HepG2 (cell line): ENCODE results near the gene ZMAT1. TPM values are rescaled to one million over a fixed set of nuclear protein-coding genes. Genes with fewer than 3 reads are reported as not detected.

Experiments used
- ATAC-seq: fragments of 200-7000 bp; cut with Tn5 transposase; 3 replicates; pipeline ENCODE4 v1.9.1; 2020; ENCODE audit warnings: mild to moderate bottlenecking, moderate library complexity
- BruUV-seq: library from RNA; stranded (reverse); fragments of 400-500 nt; replicated peaks from 2 replicates; lab custom pipeline; 2021; lab: Mats Ljungman, UMichigan
- CTCF ChIA-PET: fragments of 300-600 bp; formaldehyde crosslinking; extraction: SDS; loops from one replicate; lab custom pipeline; 2021; ENCODE audit warnings: low total read pairs, inconsistent platforms, low intra/inter-chr PET ratio; lab: Yijun Ruan, JAX
- POLR2A ChIA-PET: fragments of 350-600 bp; sonication (Branson Sonifier 250); formaldehyde crosslinking; loops from one replicate; lab custom pipeline; 2020; ENCODE audit warnings: antibody characterized with exemption, inconsistent platforms; lab: Yijun Ruan, JAX
- DNase-seq: peaks from one replicate; pipeline ENCODE4 v3.0.0-alpha.2; 2015; ENCODE audit warnings: low spot score
- FAIRE-seq: peaks from 3 replicates; lab custom pipeline; 2011; peaks lifted over from hg19 to GRCh38; lab: Jason Lieb, UNC
- H2AFZ ChIP-seq: one replicate; pipeline ENCODE4 v1.6.1; 2011; ENCODE audit warnings: low read length, inconsistent platforms
- H3K27ac ChIP-seq: fragments of 300-600 bp; 3 replicates; pipeline ENCODE4 v1.8.0; 2011; ENCODE audit warnings: mixed run types, mild to moderate bottlenecking, mixed read lengths, low read length, inconsistent platforms; ENCODE audit not compliant: insufficient read depth; ENCODE audit errors: extremely low read length
- H3K27me3 ChIP-seq, 2 experiments: fragments of 200-600 bp in 1 of 2; 2 replicates in 1 of 2; 3 replicates in 1 of 2; pipeline versions ENCODE4 v1.6.0 to v1.8.0; 2011; ENCODE audit warnings: low read length in 2 of 2, mild to moderate bottlenecking in 2 of 2, moderate library complexity in 2 of 2, inconsistent platforms in 1 of 2; ENCODE audit not compliant: insufficient read depth in 2 of 2, control insufficient read depth in 1 of 2
- H3K36me3 ChIP-seq, 2 experiments: fragments of 200-600 bp in 1 of 2; replicated peaks in 1 of 2; 2 replicates in 1 of 2; 3 replicates in 1 of 2; pipeline versions ENCODE4 v1.5.1 to v1.8.0; 2011; ENCODE audit warnings: low read length in 2 of 2, inconsistent platforms in 1 of 2; ENCODE audit not compliant: insufficient read depth in 2 of 2, control insufficient read depth in 1 of 2
- H3K4me1 ChIP-seq: 2 replicates; pipeline ENCODE4 v1.5.1; 2012; ENCODE audit warnings: low read length, inconsistent platforms; ENCODE audit not compliant: insufficient read depth
- H3K4me2 ChIP-seq: 2 replicates; pipeline ENCODE4 v1.6.0; 2011; ENCODE audit warnings: low read depth, low read length, inconsistent platforms
- H3K4me3 ChIP-seq, 3 experiments: fragments of 200-600 bp in 1 of 3; sonication (generic), shearing (Covaris generic) in 1 of 3; replicated peaks in 1 of 3; 2 replicates each; pipeline ENCODE4 v1.5.1; 2011 to 2016; ENCODE audit warnings: low read length in 3 of 3, inconsistent platforms in 2 of 3, low read depth in 2 of 3, mild to moderate bottlenecking in 2 of 3, control low read depth in 1 of 3, mixed read lengths in 1 of 3; ENCODE audit not compliant: insufficient read depth in 1 of 3
- H3K79me2 ChIP-seq: one replicate; pipeline ENCODE4 v1.6.1; 2011; ENCODE audit warnings: low read length, inconsistent platforms; ENCODE audit not compliant: insufficient read depth
- H3K9ac ChIP-seq: 2 replicates; pipeline ENCODE4 v1.6.0; 2011; ENCODE audit warnings: mild to moderate bottlenecking, low read depth, low read length, inconsistent platforms; ENCODE audit not compliant: insufficient read depth
- H3K9me3 ChIP-seq: 2 replicates; pipeline ENCODE4 v1.5.1; 2012; ENCODE audit warnings: mild to moderate bottlenecking, low read length
- H4K20me1 ChIP-seq: 2 replicates; pipeline ENCODE4 v1.6.0; 2011; ENCODE audit warnings: inconsistent platforms, mild to moderate bottlenecking, low read length, moderate library complexity; ENCODE audit not compliant: insufficient read depth
- AKAP8 ChIP-seq: sonication (generic); formaldehyde crosslinking; IDR thresholded peaks from 2 replicates; pipeline ENCODE4 v1.5.1; 2020; ENCODE audit warnings: mild to moderate bottlenecking, missing genetic modification reagents
- ATAD3A ChIP-seq: sonication (generic); formaldehyde crosslinking; IDR thresholded peaks from 2 replicates; pipeline ENCODE4 v1.4.0; 2020; ENCODE audit warnings: missing genetic modification reagents
- E2F1 ChIP-seq: sonication (generic); formaldehyde crosslinking; IDR thresholded peaks from 2 replicates; pipeline ENCODE4 v1.5.0; 2020; ENCODE audit warnings: missing genetic modification reagents
- GABPB1 ChIP-seq: IDR thresholded peaks from 2 replicates; pipeline ENCODE4 v1.6.1; 2016; ENCODE audit warnings: mild to moderate bottlenecking, missing genetic modification reagents, moderate library complexity, missing compliant biosample characterization
- KDM5B ChIP-seq: sonication (generic); formaldehyde crosslinking; IDR thresholded peaks from 2 replicates; pipeline ENCODE4 v1.4.0; 2020; ENCODE audit warnings: missing genetic modification reagents, mild to moderate bottlenecking, borderline replicate concordance
- LRRFIP1 ChIP-seq: sonication (generic); formaldehyde crosslinking; conservative IDR thresholded peaks from 2 replicates; pipeline ENCODE4 v1.4.0; 2020; ENCODE audit warnings: missing genetic modification reagents
- PITX1 ChIP-seq: sonication (generic); formaldehyde crosslinking; IDR thresholded peaks from 2 replicates; pipeline ENCODE4 v1.5.1; 2020; ENCODE audit warnings: mild to moderate bottlenecking, missing genetic modification reagents
- TFAP4 ChIP-seq: sonication (generic); IDR thresholded peaks from 2 replicates; pipeline ENCODE4 v1.6.1; 2016; ENCODE audit warnings: low read depth, borderline replicate concordance
- ZNF180 ChIP-seq: sonication (generic); formaldehyde crosslinking; IDR thresholded peaks from 2 replicates; pipeline ENCODE4 v1.4.0; 2020; ENCODE audit warnings: low read depth, missing genetic modification reagents, borderline replicate concordance
- ZNF235 ChIP-seq: sonication (generic); formaldehyde crosslinking; IDR thresholded peaks from 2 replicates; pipeline ENCODE4 v1.8.1; 2023; ENCODE audit warnings: mild to moderate bottlenecking, missing genetic modification reagents, borderline replicate concordance
- ZNF274 ChIP-seq: sonication (generic); formaldehyde crosslinking; IDR thresholded peaks from 2 replicates; pipeline ENCODE4 v1.5.1; 2020; ENCODE audit warnings: mild to moderate bottlenecking, missing genetic modification reagents
- ZNF564 ChIP-seq: sonication (generic); formaldehyde crosslinking; IDR thresholded peaks from 2 replicates; pipeline ENCODE4 v1.8.1; 2023; ENCODE audit warnings: mild to moderate bottlenecking, missing genetic modification reagents
- ZNF615 ChIP-seq: sonication (generic); formaldehyde crosslinking; IDR thresholded peaks from 2 replicates; pipeline ENCODE4 v1.5.0; 2020; ENCODE audit warnings: mild to moderate bottlenecking, missing genetic modification reagents, borderline replicate concordance
- ZNF629 ChIP-seq: sonication (generic); formaldehyde crosslinking; conservative IDR thresholded peaks from 2 replicates; pipeline ENCODE4 v1.5.0; 2020; ENCODE audit warnings: missing genetic modification reagents
- ZNF687 ChIP-seq: sonication (generic); formaldehyde crosslinking; IDR thresholded peaks from 2 replicates; pipeline ENCODE4 v1.5.1; 2020; ENCODE audit warnings: mild to moderate bottlenecking, missing genetic modification reagents, moderate library complexity
- ZNF792 ChIP-seq: IDR thresholded peaks from 2 replicates; pipeline ENCODE4 v1.6.1; 2016
- WGBS: methylation state at CpG from one replicate; pipeline ENCODE4 v1.1.6; 2017; ENCODE audit warnings: low lambda C conversion rate; 5-methylcytosine and 5-hydroxymethylcytosine counted together
- in situ Hi-C: cut with HindIII; loops from 2 replicates; pipeline ENCODE4 v1.10.0; 2017; ENCODE audit warnings: low pct_unique_long_range_greater_than_20kb; ENCODE audit not compliant: extremely low pct_ligation_motif_present
- intact Hi-C: fragments of 100-400 bp; cut with micrococcal nuclease; formaldehyde crosslinking; loops from one replicate; pipeline ENCODE4 v1.10.0; 2022; ENCODE audit not compliant: unreplicated experiment
- polyA plus RNA-seq, 8 experiments: library from polyadenylated mRNA; depleted of rRNA in 3 of 8; stranded (reverse) in 7 of 8; unstranded in 1 of 8; fragments of >200 nt; fragmentation: Illumina TruSeq in 4 of 8; extraction: Trizol in 4 of 8; gene quantifications; 2 replicates each; pipeline versions ENCODE4 v1.2.1 to v1.2.3, GENCODE V29; 2011 to 2016; ENCODE audit warnings: low read depth in 4 of 8, missing spikeins in 1 of 8, mixed read lengths in 1 of 8; ENCODE audit not compliant: insufficient read depth in 1 of 8
- total RNA-seq, 5 experiments: library from RNA; depleted of rRNA; stranded (reverse); fragments of >200 nt; fragmentation: Illumina TruSeq; extraction: Trizol; gene quantifications; 2 replicates each; pipeline ENCODE4 v1.2.3, GENCODE V29; 2016; ENCODE audit warnings: low read depth in 1 of 5

Gene ZMAT1
- total and polyA plus RNA-seq, 2 of the 13 experiments (the other 11 are each of a cell fraction or from before 2014, with no cell fraction given) = 0.01 to 0.02 TPM

GRCh38 chrX:101906136-101906796 is 25.6 kb downstream of the ZMAT1 start:
- no peaks in the 10 kb centered on the region for H3K36me3 ChIP-seq
- no peak overlapping the region for H3K9ac ChIP-seq
- H3K79me2 ChIP-seq = no peaks in the 10 kb centered on the region
- CTCF ChIA-PET = no interaction called here
- no peaks in the 10 kb centered on the region for H3K4me1 ChIP-seq
- no TSS peak for BruUV-seq
- H4K20me1 ChIP-seq = no peaks in the 10 kb centered on the region
- DNase-seq (no peak), ATAC-seq (no peak), FAIRE-seq (no peak)
- no peaks in the 10 kb centered on the region for H3K9me3 ChIP-seq
- no peak overlapping the region for H3K27ac ChIP-seq
- intact Hi-C loops = no loop called here
- no peak overlapping the region for H3K4me2 ChIP-seq
- no CpG with 5 or more reads among the region's 5 CpGs for WGBS
- no peak overlapping the region for H3K4me3 ChIP-seq
- no peak overlapping the region for H2AFZ ChIP-seq
- no peaks in the 10 kb centered on the region for H3K27me3 ChIP-seq
- in situ Hi-C loops = no loop called here
- POLR2A ChIA-PET = no interaction called here
- TF ChIP-seq AKAP8 (CRISPR knock-in tag) (no peak), ZNF274 (no peak), E2F1 (CRISPR knock-in tag) (no peak), TFAP4 (no peak), LRRFIP1 (no peak), ZNF180 (CRISPR knock-in tag) (no peak), ZNF792 (no peak), ZNF629 (CRISPR knock-in tag) (no peak), ZNF235 (no peak), PITX1 (CRISPR knock-in tag) (no peak), ZNF615 (CRISPR knock-in tag) (no peak), ZNF687 (CRISPR knock-in tag) (no peak), ZNF564 (no peak), ATAD3A (CRISPR knock-in tag) (no peak), GABPB1 (CRISPR knock-in tag) (no peak), KDM5B (CRISPR knock-in tag) (no peak)
